B cell (primary cell): ENCODE data around the gene HSP90AB1.

ENCODE experiments used
- EZH2 ChIP-seq: IDR thresholded peaks from 2 replicates; pipeline ENCODE4 v1.6.1; 2012; ENCODE audit warnings: borderline replicate concordance, low read depth, mild to moderate bottlenecking, moderate library complexity, low read length; ENCODE audit not compliant: insufficient read depth, poor library complexity, severe bottlenecking
- TF ChIP-seq, protein P1 (sequence below): fragments of 200-600 bp; IDR thresholded peaks from one replicate; pipeline ENCODE4 v1.8.0; 2022; ENCODE audit warnings: antibody characterized with exemption, mild to moderate bottlenecking

- TF ChIP-seq, protein P1, sequence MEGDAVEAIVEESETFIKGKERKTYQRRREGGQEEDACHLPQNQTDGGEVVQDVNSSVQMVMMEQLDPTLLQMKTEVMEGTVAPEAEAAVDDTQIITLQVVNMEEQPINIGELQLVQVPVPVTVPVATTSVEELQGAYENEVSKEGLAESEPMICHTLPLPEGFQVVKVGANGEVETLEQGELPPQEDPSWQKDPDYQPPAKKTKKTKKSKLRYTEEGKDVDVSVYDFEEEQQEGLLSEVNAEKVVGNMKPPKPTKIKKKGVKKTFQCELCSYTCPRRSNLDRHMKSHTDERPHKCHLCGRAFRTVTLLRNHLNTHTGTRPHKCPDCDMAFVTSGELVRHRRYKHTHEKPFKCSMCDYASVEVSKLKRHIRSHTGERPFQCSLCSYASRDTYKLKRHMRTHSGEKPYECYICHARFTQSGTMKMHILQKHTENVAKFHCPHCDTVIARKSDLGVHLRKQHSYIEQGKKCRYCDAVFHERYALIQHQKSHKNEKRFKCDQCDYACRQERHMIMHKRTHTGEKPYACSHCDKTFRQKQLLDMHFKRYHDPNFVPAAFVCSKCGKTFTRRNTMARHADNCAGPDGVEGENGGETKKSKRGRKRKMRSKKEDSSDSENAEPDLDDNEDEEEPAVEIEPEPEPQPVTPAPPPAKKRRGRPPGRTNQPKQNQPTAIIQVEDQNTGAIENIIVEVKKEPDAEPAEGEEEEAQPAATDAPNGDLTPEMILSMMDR: peak; percentile 66
- no peak for TF ChIP-seq EZH2
These were observed 18.3 kb downstream of the HSP90AB1 start, which contains the start of gene NFKBIE for GRCh38 chr6:44265007-44265721.
